Activated effector memory CD4-positive, alpha-beta T cell treated with Interleukin-2 at 50 U/mL for 16 hours (primary cell): Measurements from ENCODE around the gene RCOR3.
"Not testable (repeated sequence)": the region's sequence is repeated elsewhere in the genome, so short reads cannot be mapped to it uniquely, and the experiment has no call there.

ENCODE experiments used
- DNase-seq: peaks from one replicate; pipeline ENCODE4 v3.0.0-alpha.2; 2020

Gene RCOR3

DNA sequence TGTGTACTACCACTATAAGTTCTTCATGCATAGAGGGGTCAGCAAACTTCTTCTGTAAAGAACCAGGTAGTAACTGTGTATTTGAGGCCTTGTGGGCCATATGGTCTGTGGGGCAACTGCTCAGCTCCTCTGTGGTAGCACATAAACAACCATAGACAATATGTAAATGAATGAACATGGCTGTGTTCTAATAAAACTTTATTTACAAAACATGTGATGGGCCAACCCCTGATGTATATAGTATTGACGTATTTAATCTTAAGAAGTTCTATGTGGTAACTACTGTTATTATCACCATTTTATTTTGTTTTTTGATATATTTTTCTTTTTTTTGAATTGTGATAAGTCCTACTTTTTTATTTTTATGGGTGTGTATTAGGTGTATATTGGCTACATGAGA, 82.8 kb downstream of the RCOR3 start:
- no peak for DNase-seq

GRCh38 chr1:211343607-211344006, 84.4 kb downstream of the RCOR3 start:
- no peak for DNase-seq

- no peak for DNase-seq
These were observed 85.0 kb downstream of the RCOR3 start for GRCh38 chr1:211344152-211344618.

DNA sequence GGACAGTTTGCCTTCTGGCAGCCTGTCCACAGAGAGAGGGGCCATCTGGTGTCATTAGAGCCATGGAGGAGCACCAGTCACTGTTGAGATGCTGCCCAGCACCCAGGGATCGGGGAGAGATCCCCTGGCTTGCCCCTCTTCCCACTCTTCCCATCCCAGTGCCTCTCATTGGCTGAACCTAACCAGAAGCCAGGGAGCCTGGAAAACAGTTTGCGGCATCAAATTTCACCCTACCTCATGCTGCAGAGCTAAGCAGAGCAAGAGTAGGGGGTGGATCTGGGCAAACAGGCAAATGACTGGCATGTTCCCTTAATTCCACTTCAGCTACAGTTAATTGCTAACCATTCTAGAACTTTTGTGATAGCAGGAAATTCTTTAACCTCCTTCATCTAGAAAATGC, 86.6 kb downstream of the RCOR3 start:
- DNase-seq: no peak

DNA sequence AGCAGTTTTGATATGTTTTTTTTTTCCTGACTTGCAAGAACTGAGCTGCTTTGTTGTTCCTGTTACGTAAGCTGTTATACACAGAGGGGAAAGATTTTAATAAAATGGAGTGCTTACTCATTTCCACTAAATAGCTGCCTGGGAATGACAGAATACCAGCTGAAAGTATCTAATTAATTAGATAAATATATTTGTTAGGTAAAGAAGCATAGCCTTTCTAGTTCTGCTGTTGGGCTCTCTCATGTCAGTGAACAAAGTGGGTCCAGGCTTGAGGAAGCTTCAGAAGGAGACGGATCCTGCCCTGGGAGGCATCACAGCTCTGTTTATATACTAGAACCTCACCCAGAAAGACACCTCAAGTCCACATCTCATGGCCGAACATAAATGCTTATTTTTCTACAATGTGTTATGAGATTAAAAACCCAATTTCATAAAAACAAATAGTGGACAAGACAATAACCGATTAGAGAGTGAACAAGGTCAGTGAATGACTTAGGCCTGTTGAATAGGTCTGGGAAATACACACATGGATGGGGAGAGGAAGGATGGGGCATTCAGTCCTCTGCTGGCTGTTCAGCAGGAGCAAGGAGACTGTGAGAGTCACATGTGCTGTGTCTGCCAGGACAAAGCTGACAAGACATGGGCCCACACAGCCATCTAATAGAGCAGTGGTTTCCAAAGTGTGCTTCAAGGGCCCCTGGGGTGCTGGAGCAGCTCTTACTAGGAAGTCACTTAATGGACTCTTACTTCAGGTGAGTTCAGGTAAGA, 88.1 kb downstream of the RCOR3 start:
- no peak for DNase-seq

DNA sequence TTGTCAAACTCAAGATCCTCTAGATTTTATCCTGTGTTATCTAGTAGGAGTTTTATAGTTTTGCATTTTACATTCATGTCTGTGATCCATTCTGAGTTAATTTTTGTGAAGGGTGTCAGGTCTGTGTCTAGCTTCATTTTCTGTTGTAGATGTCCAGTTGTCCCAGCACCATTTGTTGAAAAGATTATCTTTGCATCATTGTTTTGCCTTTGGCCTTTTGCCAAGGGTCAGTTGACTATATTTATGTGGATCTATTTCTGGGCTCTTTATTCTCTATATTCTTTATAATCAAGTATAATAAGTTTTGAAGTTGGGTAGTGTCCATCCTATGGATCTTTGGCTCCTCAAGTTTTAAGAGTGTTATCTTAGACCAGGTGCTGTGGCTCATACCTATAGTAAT, 89.4 kb downstream of the RCOR3 start:
- no peak for DNase-seq

DNA sequence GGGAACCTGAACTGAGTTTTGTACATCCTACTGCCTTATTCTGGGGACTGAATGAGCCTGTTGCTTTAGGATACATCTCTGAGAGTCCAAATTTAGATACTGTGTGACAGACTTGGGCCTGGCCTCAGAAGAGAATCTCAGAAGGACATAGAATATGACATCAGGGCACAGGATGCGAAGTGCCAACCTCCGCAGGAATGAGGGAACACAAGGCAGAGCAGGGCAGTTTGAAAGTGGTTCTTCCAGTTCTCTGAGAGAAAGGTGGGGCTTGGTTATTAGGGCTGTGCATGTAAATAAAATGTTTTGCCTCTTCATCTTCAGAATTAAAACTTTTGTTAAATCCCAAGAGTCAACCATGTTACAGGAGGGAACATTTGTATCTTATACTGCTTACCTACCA, 90.6 kb downstream of the RCOR3 start:
- DNase-seq: no peak

DNA sequence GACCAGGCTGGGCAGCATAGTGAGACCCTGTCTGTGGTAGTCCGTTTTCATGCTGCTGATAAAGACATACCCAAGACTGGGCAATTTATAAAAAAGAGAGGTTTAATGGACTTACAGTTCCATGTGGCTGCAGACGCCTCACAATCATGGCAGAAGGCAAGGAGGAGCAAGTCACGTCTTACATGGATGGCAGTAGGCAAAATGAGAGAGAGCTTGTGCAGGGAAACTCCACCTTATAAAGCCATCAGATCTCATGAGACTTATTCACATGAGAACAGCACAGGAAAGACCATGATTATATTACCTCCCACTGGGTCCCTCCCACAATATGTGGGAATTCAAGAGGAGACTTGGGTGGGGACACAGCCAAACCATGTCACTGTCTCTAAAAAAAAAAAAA, 92.9 kb downstream of the RCOR3 start:
- not testable (repeated sequence) for DNase-seq

GRCh38 chr1:211352465-211352864, 93.3 kb downstream of the RCOR3 start:
- DNase-seq: no peak

DNA sequence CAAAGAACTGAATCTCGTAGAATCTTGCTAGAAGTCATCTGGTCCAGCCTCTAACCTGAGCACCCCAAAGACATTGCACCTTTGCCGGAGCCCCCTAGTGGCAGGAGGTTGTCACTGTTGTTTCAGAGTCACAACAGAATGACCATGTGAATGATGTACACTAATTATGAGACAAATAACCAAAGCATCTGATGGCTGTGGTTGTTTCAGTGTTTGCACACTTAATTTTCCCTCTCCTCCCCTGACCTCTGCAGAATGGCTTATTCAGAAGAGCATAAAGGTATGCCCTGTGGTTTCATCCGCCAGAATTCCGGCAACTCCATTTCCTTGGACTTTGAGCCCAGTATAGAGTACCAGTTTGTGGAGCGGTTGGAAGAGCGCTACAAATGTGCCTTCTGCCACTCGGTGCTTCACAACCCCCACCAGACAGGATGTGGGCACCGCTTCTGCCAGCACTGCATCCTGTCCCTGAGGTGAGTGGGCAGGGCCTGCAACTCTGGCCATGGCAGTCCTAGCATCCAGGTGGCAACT, 93.9 kb downstream of the RCOR3 start:
- DNase-seq: peak; percentile 55

GRCh38 chr1:211353562-211354212, 94.5 kb downstream of the RCOR3 start:
- no peak for DNase-seq

GRCh38 chr1:211355873-211356272, 96.7 kb downstream of the RCOR3 start:
- DNase-seq: no peak

GRCh38 chr1:211356723-211357407, 97.7 kb downstream of the RCOR3 start:
- DNase-seq: no peak

DNA sequence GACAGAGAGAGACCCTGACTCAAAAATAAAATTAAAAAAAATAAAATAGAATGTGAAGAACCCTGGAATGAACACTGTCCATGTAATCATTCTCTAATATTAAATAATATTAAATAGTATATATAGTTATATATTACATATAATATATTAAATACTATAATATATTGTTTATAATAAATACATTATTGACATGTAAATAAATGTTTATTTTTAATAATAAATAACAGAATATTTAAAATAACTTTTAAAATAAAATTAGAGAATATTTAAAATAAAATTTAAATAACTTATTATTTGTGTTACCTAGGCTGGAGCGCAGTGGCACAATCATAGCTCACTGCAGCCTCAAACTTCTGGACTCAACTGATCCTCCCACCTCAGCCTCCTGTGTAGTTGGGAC, 99.5 kb downstream of the RCOR3 start:
- DNase-seq: no peak

DNA sequence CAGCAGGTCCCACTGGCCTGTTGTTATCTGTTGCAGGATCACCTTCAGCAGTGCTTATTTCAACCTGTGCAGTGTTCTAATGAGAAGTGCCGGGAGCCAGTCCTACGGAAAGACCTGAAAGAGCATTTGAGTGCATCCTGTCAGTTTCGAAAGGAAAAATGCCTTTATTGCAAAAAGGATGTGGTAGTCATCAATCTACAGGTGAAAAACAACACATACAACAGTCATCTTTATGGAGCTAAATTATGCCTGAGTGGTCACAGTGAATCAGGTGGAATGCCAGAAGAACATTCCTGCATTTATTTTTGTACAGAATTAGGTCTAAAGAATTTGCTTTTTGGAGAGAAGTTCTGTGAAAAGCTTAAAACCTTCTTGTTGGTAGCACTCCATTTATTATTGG, 100.7 kb downstream of the RCOR3 start:
- DNase-seq: no peak

DNA sequence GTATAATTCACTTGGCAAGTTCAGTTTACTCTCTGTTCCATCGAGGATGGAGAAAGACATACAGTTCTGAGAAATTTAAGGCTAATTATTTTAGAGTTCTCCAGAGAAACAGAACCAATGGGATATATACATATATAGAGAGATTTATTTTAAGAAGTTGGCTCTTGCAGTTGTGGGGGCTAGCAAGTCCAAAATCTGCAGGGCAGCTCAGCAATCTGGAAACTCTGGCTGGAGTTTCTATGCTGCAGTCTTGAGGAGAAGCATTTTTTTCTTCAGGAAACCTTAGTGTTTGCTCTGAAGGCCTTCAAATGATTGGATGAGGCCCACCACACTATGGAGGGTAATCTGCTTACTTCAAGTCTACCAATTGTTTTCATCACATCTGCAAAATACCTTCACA, 102.0 kb downstream of the RCOR3 start:
- no peak for DNase-seq
